Prostate gland (tissue), 2 donors: ENCODE results near the gene RPS6KA6. TPM values are rescaled to one million over a fixed set of nuclear protein-coding genes. Genes with fewer than 3 reads are reported as not detected.

Experiments
- DNase-seq: peaks from one replicate; pipeline ENCODE4 v3.0.0-alpha.2; 2019; ENCODE audit warnings: low spot score
- H3K27ac ChIP-seq, 2 donors: fragments of 200-600 bp; sonication (generic); 2 replicates each; pipeline ENCODE4 v1.5.1; 2017 to 2019
- H3K27me3 ChIP-seq: fragments of 200-600 bp; sonication (generic); replicated peaks from 2 replicates; pipeline ENCODE4 v1.5.1; 2019; ENCODE audit not compliant: insufficient read depth
- H3K36me3 ChIP-seq, 2 donors: fragments of 200-600 bp; sonication (generic); 1 replicate in 1 of 2; 2 replicates in 1 of 2; pipeline versions ENCODE4 v1.5.1 to v1.8.1; 2017 to 2019
- H3K4me1 ChIP-seq: fragments of 200-600 bp; sonication (generic); replicated peaks from 2 replicates; pipeline ENCODE4 v1.5.1; 2019
- H3K4me3 ChIP-seq, 2 donors: fragments of 200-600 bp; sonication (generic); 2 replicates each; pipeline ENCODE4 v1.5.1; 2017 to 2019
- H3K9me3 ChIP-seq: fragments of 200-600 bp; sonication (generic); 2 replicates; pipeline ENCODE4 v1.5.1; 2017
- CTCF ChIP-seq, 4 experiments: fragments of 200-600 bp in 2 of 4; fragments of 450-650 bp in 2 of 4; sonication (generic) in 2 of 4; IDR thresholded peaks; 1 replicate in 3 of 4; 2 replicates in 1 of 4; pipeline ENCODE4 v1.5.1; 2016 to 2019; ENCODE audit warnings: antibody characterized with exemption in 4 of 4, mild to moderate bottlenecking in 2 of 4, moderate library complexity in 2 of 4
- POLR2A ChIP-seq: fragments of 450-650 bp; IDR thresholded peaks from one replicate; pipeline ENCODE4 v1.6.1; 2016; ENCODE audit warnings: antibody characterized with exemption, mild to moderate bottlenecking
- POLR2AphosphoS5 ChIP-seq: sonication (generic); formaldehyde crosslinking; IDR thresholded peaks from one replicate; pipeline ENCODE4 v1.6.1; 2017; ENCODE audit warnings: antibody characterized with exemption
- WGBS: methylation state at CpG from one replicate; pipeline ENCODE4 v1.1.5; 2018; 5-methylcytosine and 5-hydroxymethylcytosine counted together
- intact Hi-C: fragments of 100-400 bp; cut with DNase I; formaldehyde crosslinking; loops from one replicate; pipeline ENCODE4 v1.14.2; 2022
- total RNA-seq, 2 donors: library from RNA; depleted of rRNA; stranded (reverse); fragments of >200 nt; gene quantifications; one replicate each; pipeline ENCODE4 v1.1.0, GENCODE V29; 2016

Gene RPS6KA6
- total RNA-seq, 2 donors from 2014 or later: 5.3 to 8.7 TPM

GRCh38 chrX:84218726-84219125 lies 30.7 kb upstream of the RPS6KA6 start:
- intact Hi-C loops: no loop called here

GRCh38 chrX:84216881-84217280 lies 28.9 kb upstream of the RPS6KA6 start:
- intact Hi-C loops: no loop called here
- no peak for DNase-seq
- no peak overlapping the region for H3K27ac ChIP-seq
- H3K36me3 ChIP-seq: no peaks in the 10 kb centered on the region
- 20% methylated on average over 2 of the region's 2 CpGs for WGBS
- TF ChIP-seq CTCF (IDR thresholded peaks at IDR 0.05) (no peak), POLR2AphosphoS5 (no peak), POLR2A (no peak)
- no peaks in the 10 kb centered on the region for H3K27me3 ChIP-seq
- no peaks in the 10 kb centered on the region for H3K9me3 ChIP-seq
- no peak overlapping the region for H3K4me3 ChIP-seq
- no peaks in the 10 kb centered on the region for H3K4me1 ChIP-seq

More at GRCh38 chrX:84218726-84219125, 30.7 kb upstream of the RPS6KA6 start:
- WGBS: 20% methylated on average over 1 of the region's 1 CpG
- H3K36me3 ChIP-seq: no peaks in the 10 kb centered on the region
- no peak overlapping the region for H3K27ac ChIP-seq
- no peak for DNase-seq
- no peaks in the 10 kb centered on the region for H3K4me1 ChIP-seq
- no peaks in the 10 kb centered on the region for H3K9me3 ChIP-seq
- no peaks in the 10 kb centered on the region for H3K27me3 ChIP-seq
- no peak overlapping the region for H3K4me3 ChIP-seq
- no peak for TF ChIP-seq CTCF (IDR thresholded peaks at IDR 0.05)
- TF ChIP-seq POLR2A: no peak
- TF ChIP-seq POLR2AphosphoS5: no peak

GRCh38 chrX:84216406-84216805 lies 28.4 kb upstream of the RPS6KA6 start:
- no peak for DNase-seq
- intact Hi-C loops: no loop called here
- H3K27ac ChIP-seq: no peak overlapping the region
- H3K4me1 ChIP-seq: no peaks in the 10 kb centered on the region
- H3K9me3 ChIP-seq: no peaks in the 10 kb centered on the region
- no peaks in the 10 kb centered on the region for H3K27me3 ChIP-seq
- WGBS: 76% methylated on average over 5 of the region's 5 CpGs
- no peak for TF ChIP-seq POLR2A
- TF ChIP-seq POLR2AphosphoS5: no peak
- no peak for TF ChIP-seq CTCF (IDR thresholded peaks at IDR 0.05)
- no peak overlapping the region for H3K4me3 ChIP-seq
- H3K36me3 ChIP-seq: no peaks in the 10 kb centered on the region

- no peaks in the 10 kb centered on the region for H3K9me3 ChIP-seq
- no peak overlapping the region for H3K27ac ChIP-seq
- H3K4me1 ChIP-seq: no peaks in the 10 kb centered on the region
- H3K4me3 ChIP-seq: no peak overlapping the region
- no peak for TF ChIP-seq CTCF (IDR thresholded peaks at IDR 0.05)
- no peak for TF ChIP-seq POLR2A
- no peak for TF ChIP-seq POLR2AphosphoS5
- intact Hi-C loops: no loop called here
- DNase-seq: no peak
- H3K27me3 ChIP-seq: no peaks in the 10 kb centered on the region
- H3K36me3 ChIP-seq: no peaks in the 10 kb centered on the region
Measured at GRCh38 chrX:84205276-84205675, 17.3 kb upstream of the RPS6KA6 start.

GRCh38 chrX:84199688-84200087 lies 11.7 kb upstream of the RPS6KA6 start:
- 100% methylated on average over 1 of the region's 1 CpG for WGBS
- Histone ChIP-seq H3K9me3 (no peaks in the 10 kb centered on the region), H3K4me1 (no peaks in the 10 kb centered on the region), H3K27ac (no peak overlapping the region), H3K27me3 (no peaks in the 10 kb centered on the region), H3K4me3 (no peak overlapping the region), H3K36me3 (no peaks in the 10 kb centered on the region)
- no peak for TF ChIP-seq POLR2A
- TF ChIP-seq POLR2AphosphoS5: no peak
- no peak for TF ChIP-seq CTCF (IDR thresholded peaks at IDR 0.05)
- intact Hi-C loops: no loop called here
- DNase-seq: no peak
